GM12892 (cell line): ENCODE results near the gene OR10W1.

Experiments used
- POLR2A ChIP-seq: IDR thresholded peaks from 2 replicates; pipeline ENCODE4 v1.6.1; 2011; ENCODE audit warnings: low read depth, low read length, control low read depth
- POLR2AphosphoS5 ChIP-seq: IDR thresholded peaks from 2 replicates; pipeline ENCODE4 v1.6.1; 2011; ENCODE audit warnings: low read depth, low read length, control low read depth
- TAF1 ChIP-seq: IDR thresholded peaks from 2 replicates; pipeline ENCODE4 v1.6.1; 2011; ENCODE audit warnings: low read depth, mild to moderate bottlenecking, control low read depth, low read length, borderline replicate concordance

DNA sequence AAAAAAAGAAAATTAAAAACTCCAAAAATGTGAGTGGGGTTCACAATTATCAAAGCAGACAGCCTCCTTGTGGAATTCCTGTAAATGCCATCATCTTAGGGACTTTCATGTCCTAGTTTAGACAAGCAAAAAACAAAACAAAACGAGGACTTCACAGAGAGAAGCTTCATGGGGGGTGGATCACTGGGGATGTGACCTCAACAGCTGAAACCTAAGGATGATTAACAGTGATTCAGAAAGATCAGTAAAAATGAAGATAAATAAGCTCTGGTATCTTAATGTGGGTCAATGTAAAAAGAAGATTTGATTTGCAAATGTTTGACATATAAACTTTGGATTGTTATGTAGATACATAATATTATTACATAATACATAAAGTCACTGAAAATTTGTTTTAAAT, 8.1 kb upstream of the OR10W1 start:
- TF ChIP-seq POLR2A, result no peak
- no peak for TF ChIP-seq POLR2AphosphoS5
- TF ChIP-seq TAF1, result no peak
